ENCODE data around the gene SMIM36. TPM values are rescaled to one million over a fixed set of nuclear protein-coding genes. Genes with fewer than 3 reads are reported as not detected.
"Not testable (repeated sequence)": the region's sequence is repeated elsewhere in the genome, so short reads cannot be mapped to it uniquely, and the experiment has no call there.

SMIM36 gene
- total RNA-seq, 1 donor from 2014 or later: not detected

- peaks cover 0 to 53% of the 10 kb centered on the region in 2 donors for H3K36me3 ChIP-seq
Measured at GRCh38 chr17:55409030-55409800, 102.0 kb downstream of the SMIM36 start.

DNA sequence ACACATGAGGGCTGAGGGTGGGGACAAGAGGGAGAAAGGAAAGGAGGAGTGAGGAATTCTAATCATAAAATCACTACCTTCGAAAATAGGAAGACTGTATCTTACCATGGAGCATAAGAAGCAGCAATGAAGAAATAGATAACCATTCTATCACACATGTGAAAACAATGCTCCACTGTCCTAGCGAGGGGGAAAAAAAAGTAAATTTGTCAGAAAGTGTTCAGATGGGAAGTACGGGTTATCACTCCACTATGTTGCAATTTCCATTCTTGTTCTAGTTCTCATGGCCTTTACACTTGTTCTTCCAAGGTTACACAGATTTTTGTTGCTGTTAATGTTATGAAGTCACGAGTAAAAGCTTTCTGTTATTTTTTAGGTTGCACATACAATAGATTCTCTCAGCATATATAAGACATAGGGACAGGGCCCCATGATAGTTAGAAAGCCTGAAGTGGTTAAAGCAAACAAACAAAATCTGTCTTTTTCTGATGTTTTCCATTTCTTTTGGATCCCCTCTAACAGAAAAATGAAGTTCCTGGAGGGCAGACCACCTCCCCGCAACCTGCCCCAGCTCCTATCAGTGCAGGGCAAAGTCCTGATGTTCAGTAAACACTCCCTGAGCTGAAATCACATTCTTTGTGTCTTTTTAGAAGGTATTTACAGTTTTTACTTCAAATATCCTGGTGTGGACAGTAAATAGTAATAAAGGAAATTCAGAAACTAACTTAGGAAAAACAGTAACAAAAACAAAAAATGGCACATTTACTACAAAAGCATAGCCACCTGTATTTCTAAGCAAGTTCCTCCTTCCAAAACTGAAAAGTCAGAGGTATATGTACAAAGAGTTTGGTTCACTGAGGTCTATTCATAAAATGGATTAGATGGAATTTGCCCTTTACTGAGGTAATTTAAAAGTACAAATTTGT, 103.3 kb downstream of the SMIM36 start:
- intact Hi-C loops (cut with DNase I): no loop called here
- H3K9me3 ChIP-seq: no peaks in the 10 kb centered on the region
- no peak overlapping the region for H3K27ac ChIP-seq
- DNase-seq (ENCODE audit: extremely low spot score in 2 of 2): no peak
- peaks cover 0 to 53% of the 10 kb centered on the region in 2 donors for H3K36me3 ChIP-seq
- H3K27me3 ChIP-seq: no peaks in the 10 kb centered on the region
- TF ChIP-seq POLR2A (IDR thresholded peaks at IDR 0.05) (no peak), POLR2AphosphoS5 (IDR thresholded peaks at IDR 0.05; ENCODE audit: insufficient read depth in 1 of 2, low read depth in 1 of 2) (no peak), CTCF (IDR thresholded peaks at IDR 0.05) (no peak)
- H3K4me1 ChIP-seq: no peaks in the 10 kb centered on the region
- H3K4me3 ChIP-seq: no peak overlapping the region

More at GRCh38 chr17:55409030-55409800, 102.0 kb downstream of the SMIM36 start:
- DNase-seq (ENCODE audit: extremely low spot score in 2 of 2): no peak
- H3K27me3 ChIP-seq: no peaks in the 10 kb centered on the region
- no peak overlapping the region for H3K4me3 ChIP-seq
- no peaks in the 10 kb centered on the region for H3K9me3 ChIP-seq
- H3K27ac ChIP-seq: no peak overlapping the region
- TF ChIP-seq CTCF (IDR thresholded peaks at IDR 0.05) (no peak), POLR2A (IDR thresholded peaks at IDR 0.05) (no peak), POLR2AphosphoS5 (IDR thresholded peaks at IDR 0.05; ENCODE audit: insufficient read depth in 1 of 2, low read depth in 1 of 2) (no peak)
- intact Hi-C loops (cut with DNase I): no loop called here
- no peaks in the 10 kb centered on the region for H3K4me1 ChIP-seq

DNA sequence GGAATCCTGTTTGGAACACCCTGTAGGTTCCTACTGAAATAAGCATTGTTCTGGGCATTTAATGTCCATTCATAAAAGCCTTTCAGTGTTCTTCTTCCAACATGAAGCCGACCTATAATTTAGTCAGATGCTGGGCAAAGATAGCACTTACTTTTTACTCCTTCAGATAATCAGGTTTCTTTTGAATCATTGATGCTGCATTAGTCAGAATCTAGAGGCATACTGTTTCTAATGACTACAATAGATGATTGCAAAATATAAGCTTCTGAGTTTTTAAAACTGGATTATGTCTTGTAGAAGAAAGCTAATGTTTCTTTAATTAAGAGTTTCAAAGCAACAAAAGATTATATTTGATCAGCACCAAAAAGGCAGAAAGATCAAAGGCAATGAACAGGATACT, 105.7 kb downstream of the SMIM36 start:
- H3K9me3 ChIP-seq: no peaks in the 10 kb centered on the region
- intact Hi-C loops (cut with DNase I): no loop called here
- H3K27me3 ChIP-seq: no peaks in the 10 kb centered on the region
- no peak overlapping the region for H3K27ac ChIP-seq
- peaks cover 0 to 54% of the 10 kb centered on the region in 2 donors for H3K36me3 ChIP-seq
- H3K4me1 ChIP-seq: no peaks in the 10 kb centered on the region
- no peak for TF ChIP-seq CTCF (IDR thresholded peaks at IDR 0.05)
- no peak for TF ChIP-seq POLR2A (IDR thresholded peaks at IDR 0.05)
- no peak for TF ChIP-seq POLR2AphosphoS5 (IDR thresholded peaks at IDR 0.05; ENCODE audit: insufficient read depth in 1 of 2, low read depth in 1 of 2)
- no peak for DNase-seq (ENCODE audit: extremely low spot score in 2 of 2)
- no peak overlapping the region for H3K4me3 ChIP-seq

GRCh38 chr17:55404197-55404596, 107.1 kb downstream of the SMIM36 start:
- intact Hi-C loops (cut with DNase I); H3K9me3 ChIP-seq; H3K4me1 ChIP-seq; H3K27ac ChIP-seq; DNase-seq (ENCODE audit: extremely low spot score in 2 of 2); H3K4me3 ChIP-seq; H3K27me3 ChIP-seq: not testable (repeated sequence)
- H3K36me3 ChIP-seq: peaks cover 0 to 44% of the 10 kb centered on the region in 2 donors

DNA sequence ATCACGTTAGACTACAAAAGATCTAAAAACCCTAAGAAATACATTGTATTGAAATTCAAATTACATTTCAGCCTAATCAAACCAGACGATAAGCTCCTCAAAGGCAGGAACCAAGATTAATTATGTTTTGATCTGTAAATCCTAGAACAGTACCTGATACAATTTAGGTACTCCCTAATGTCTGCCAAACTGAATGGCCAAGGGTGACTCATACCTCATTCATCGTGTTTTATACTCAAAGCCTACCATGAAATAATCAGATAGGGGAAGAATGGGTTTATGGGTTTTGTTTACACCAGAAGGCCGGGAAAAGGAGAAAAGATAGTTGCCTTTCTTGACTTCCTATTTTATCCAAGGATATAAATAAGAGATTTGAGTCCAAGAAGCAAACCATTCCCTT, 108.9 kb downstream of the SMIM36 start:
- no peak overlapping the region for H3K4me3 ChIP-seq
- no peaks in the 10 kb centered on the region for H3K9me3 ChIP-seq
- H3K36me3 ChIP-seq: peaks cover 0 to 26% of the 10 kb centered on the region in 2 donors
- no peaks in the 10 kb centered on the region for H3K4me1 ChIP-seq
- TF ChIP-seq POLR2AphosphoS5 (IDR thresholded peaks at IDR 0.05; ENCODE audit: insufficient read depth in 1 of 2, low read depth in 1 of 2) (no peak), POLR2A (IDR thresholded peaks at IDR 0.05) (no peak), CTCF (IDR thresholded peaks at IDR 0.05) (no peak)
- H3K27ac ChIP-seq: no peak overlapping the region
- intact Hi-C loops (cut with DNase I): no loop called here
- no peaks in the 10 kb centered on the region for H3K27me3 ChIP-seq
- DNase-seq (ENCODE audit: extremely low spot score in 2 of 2): no peak

Small RNA genes within 50 kb of the gene (small RNA-seq; reads per million reads assigned to genes)
- gene RNU6-1249P: not detected

Other genes starting within 250 kb of the SMIM36 start
- 14.7 TPM for gene HLF, start 246.5 kb downstream of the SMIM36 start, total RNA-seq
- 16.7 TPM for gene MMD, start 89.6 kb downstream of the SMIM36 start, total RNA-seq
- 20.6 TPM for gene TMEM100, start 211.4 kb upstream of the SMIM36 start, total RNA-seq
- 8.6 TPM for gene PCTP, start 239.6 kb upstream of the SMIM36 start, total RNA-seq

All from vagina (tissue), 2 donors.